Stimulated activated CD8-positive, alpha-beta memory T cell treated with anti-CD3 and anti-CD28 coated beads, Interleukin-4, amount 100 ng/mL, for 24 hours (primary cell): ENCODE data around the gene GRXCR2.
A peak's percentile ranks its signal among the peaks of the same experiment; 100 is the strongest.

ENCODE experiments used
- DNase-seq: peaks from one replicate; pipeline ENCODE4 v3.0.0-alpha.2; 2020; ENCODE audit warnings: low read depth

GRXCR2 gene

DNA sequence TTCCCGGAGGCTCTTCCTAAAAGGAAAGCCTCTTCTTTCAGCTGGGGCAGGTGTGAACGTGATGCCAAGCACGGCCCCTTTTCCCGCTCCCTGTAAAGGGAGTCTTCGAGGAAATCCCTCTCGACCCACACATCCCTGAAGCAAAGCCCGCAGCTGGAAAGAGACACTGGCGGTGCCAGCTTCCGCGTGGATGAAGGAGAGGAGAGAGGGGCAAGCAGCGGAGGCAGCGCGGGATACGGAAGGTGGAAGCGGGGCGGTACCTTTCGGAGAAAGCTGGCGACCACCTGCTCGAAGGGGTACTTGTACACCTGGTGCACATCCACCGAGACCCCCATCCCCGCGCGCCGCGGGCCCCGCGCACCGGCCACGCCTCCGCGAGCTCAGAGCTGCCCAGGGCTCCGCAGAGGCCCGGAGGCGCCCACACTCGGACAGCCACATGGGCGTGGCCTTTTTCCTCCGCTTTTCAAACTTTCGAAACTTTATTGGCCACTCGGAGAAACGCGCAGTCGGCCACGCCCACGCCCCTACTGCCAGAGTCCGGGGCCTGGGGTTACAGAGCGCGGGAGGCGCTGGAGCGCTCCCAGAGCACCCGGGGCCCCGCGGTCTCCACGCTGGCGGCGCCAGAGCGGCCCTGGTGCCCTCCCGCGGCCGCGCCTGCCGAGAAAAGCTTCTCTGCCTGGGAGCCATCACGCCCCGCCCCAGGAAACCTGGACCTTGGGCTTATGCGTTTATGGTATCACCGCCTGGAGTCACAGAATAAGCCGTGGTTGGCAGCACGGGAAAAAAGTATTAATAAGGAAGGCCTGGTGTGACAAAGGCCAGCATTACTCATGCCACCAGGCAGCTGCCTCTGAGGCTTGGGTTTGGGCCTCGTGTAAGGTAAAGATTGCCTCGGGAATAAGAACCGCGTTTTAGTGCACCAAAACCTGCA, 37.6 kb downstream of the GRXCR2 start, which contains the start of gene PRELID2:
Gene PRELID2 (minus strand): TSS at position 426 of the 931 bp plus-strand sequence. CDS start 91 bp downstream, at position 335.
- DNase-seq, result peak; percentile 20

DNA sequence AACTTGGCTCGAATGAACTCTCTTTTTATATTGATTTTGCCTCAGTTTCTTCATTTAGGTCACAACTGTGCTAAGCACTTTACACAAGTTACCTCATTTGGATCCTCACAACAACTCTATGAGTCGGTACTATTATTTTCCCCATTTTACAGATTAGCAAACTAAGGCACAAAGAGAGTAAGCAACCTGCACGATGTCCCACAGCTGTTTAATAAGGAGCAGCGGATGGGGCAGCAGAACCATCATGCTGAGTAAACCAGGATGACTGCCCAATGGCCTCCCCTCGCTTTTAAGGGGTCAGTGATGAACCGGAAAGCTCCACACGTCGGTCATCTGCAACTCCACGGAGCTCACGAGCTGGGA, 38.3 kb downstream of the GRXCR2 start:
- DNase-seq, result no peak

DNA sequence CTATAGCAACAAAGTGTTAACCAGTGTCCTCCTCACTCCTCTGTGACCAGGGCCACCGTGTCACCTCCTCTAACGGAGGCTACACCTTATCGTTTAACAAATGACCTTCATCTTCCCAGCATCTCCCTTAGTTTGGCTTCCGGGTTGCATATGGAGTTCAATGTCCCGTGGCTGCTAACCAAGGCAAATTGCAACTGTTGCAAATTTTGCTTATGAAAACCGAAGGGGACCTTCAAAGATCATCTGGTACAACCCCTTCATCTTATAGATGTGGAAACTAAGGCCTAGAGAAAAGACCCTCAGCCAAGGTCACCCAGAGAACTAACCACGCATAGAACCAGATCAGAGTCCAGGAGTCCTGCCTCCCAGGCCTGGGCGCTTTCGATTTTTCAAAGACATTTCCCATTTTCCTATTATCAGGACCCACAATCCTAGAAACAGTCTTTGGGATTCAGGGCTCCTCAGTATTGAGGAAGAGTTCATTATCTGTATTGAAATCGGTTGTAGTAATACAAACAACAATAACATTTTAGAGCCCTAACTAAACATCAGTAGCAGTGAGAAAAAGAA, 39.1 kb downstream of the GRXCR2 start:
- no peak for DNase-seq

DNA sequence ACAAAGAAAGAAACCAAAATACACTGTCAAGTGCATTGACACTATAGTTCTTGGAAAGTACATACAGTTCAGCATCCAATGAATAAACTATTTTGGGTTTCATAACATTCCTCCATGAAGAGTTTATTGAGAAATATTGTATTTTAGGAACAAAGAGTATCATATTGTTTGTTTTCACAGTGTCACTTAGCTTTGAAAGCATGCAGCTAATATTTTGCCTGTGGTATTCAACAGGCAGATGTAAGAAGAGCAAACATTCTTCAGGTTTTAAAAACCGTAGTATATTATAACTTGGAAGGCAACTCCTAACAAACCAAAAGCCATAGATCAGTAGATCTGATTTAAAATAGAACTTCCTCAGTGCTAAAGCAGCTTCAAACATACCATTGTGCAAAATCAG, 42.2 kb downstream of the GRXCR2 start:
- no peak for DNase-seq

DNA sequence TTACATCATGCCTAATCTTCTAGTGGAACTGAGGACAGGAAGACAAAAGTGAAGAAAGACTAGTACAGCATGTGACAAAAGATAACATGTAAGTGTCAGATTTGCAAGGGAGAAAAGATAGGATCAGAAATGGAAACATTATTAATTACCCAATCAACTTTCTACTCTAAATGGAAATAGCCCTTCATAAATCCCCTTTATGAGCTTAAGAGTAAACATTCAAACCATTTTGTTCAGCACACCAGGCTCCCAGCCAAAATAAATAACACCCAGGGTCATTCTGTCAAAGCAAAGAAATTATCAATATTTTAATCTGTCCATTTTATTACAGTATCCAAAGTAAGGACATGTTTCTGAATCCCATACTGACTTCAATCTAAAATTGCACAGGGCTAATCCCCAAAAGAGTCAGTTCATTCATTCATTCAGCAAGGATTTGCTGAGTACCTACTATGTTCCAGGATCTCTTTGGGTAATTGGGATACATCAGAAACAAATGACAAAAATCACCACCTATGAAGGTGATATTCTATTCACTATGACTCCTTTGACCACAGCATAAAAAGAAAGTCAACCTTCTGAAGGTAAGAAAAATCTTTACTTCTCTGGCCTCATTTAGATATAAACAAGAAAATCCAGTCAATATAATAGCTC, 43.0 kb downstream of the GRXCR2 start:
- no peak for DNase-seq

DNA sequence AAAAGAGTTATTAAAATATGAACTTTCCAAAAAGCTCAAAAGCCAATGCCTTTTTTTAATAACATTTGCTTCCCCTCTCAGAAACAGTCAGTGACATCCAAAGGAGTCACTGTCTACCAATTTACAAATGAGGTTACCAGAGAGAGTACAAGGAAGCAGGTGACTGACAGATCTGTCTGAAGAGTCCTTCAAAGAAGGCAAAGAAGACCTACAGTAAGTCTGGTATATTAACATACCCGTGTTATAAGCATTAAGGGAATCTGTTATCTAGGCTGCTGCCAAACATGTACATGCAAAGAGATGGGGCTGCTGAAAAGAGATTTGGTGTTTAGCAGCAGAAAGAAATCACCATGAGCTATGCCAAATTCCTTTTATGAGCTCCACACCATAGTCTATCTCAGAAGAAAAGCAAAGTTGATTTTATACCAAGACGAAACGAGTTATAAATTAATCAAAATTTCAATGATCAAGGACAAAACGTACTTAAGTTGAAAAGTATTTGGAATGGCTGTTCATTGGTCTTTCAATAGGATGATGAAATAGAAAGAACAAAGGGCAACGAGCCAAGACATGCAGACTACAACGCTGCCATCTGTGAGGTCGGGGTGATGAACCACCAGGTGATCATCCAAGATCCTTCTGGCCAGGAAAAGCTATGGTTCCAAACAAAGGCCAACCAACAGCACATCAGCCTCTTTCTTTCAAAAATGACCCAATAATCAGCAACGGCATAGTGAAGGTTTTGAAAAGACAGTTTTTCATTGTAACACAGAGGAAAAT, 45.7 kb downstream of the GRXCR2 start:
- no peak for DNase-seq

DNA sequence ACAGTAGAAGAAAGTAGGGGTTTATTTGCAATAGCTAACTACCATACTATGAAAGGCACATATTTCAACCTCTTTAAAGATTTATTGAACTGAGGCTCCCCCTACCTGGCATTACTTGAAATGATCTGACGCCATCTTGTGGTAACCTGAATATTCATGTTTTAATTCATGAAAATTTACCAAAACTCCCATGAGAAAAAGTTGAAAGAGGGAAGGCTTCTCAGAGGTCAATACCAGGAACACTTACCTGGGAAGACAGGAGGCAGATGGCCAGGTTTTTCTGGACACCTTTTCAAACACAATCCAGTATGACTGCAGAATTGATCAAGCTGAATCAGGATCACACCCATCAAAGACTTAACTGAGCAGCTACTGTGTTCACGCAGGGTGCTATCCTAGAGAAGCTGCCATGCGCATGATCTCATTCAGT, 47.0 kb downstream of the GRXCR2 start:
- no peak for DNase-seq

DNA sequence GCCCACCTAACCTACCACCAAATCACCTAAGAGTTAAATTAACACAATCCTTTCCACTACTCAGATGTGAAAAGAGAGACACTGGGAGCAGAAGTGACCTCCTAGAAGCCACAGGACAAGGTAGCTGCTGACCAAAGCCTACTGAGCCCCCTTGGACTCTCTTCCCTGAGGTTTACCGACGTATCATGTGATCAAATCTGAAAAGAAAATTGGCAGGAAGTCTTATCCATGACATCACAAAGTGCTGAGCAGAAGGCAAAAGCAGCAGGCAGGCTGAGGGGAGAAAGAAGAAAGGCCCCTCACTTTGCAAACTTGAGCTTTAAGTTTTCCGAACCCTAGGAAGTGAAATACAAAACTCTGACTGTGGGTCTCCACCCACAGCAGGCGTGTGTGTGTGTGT, 48.8 kb downstream of the GRXCR2 start:
- DNase-seq, result no peak

DNA sequence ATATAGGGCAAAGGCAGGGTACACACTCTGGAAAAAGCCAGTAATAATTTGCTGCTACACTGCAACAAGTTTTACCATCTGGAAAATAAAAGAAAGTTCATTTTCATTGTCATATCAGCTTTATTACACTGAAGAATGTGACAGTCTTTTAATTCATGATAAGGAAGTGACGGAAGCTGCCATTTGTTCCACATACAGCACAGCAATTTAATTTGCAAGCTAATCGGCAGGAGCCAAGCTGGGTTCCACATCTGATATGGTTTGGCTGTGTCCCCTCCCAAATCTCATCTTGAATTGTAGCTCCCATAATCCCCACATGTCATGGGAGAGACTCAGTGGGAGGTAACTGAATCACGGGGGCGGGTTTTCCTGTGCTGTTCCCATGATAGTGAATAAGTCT, 54.2 kb downstream of the GRXCR2 start:
- no peak for DNase-seq

DNA sequence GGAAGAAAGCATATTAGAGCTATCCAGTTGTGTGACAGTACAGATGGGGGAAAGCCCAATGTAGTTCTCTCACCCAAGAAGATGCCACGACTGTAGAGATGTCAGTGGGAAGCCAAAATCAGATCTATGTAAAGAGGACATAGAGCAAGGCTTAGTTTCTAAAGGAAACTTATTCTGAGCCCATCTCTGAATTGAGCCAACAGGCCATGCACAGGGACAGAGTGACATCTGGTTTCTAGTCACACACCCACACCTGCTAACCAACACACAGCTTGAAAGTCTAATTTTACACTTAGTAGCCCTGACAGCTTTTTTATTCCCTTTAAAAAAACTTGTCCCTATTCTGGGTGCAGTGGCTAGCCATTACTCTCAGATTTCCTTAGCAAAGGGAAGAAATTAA, 59.9 kb downstream of the GRXCR2 start:
- no peak for DNase-seq

DNA sequence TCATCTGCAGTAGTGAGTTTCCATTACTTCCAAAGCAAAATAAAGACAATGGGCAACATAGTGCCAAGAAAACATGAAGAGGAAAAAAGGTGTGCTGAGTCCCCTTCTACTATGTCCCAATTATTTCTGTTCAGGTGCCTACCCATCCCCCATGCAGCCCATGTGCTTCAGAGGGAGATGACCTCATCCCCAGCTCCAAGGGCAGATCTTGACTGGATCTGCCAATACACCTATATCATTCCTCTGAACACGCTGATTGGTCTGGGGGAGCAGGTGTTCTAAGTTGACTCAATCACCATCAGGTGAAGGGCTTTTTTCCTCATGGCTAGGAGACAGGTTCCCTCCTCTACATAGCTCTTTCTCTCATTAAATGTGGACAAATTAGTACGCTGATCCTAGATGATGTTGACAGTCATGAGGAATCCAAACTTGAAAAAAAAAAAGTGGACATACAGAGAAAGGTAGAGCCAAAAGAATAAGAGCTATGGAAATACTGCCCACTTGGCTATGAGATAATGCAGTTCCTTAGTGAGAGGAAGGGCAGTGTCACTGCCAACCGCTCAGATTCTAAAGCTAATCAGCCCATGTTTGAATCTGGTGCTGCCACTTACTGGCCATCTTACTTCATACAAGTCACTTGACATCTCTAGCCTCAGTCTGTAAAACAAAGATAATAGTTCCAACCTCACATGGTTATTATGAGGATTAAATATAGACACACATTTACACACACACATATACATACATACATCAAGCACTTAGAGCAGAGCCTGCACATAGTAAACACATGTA, 60.8 kb downstream of the GRXCR2 start:
- DNase-seq, result no peak
